Measurements from ENCODE around the gene MTERF4. TPM values are rescaled to one million over a fixed set of nuclear protein-coding genes. Genes with fewer than 3 reads are reported as not detected.

The MTERF4 gene
- total and polyA plus RNA-seq, 10 of the 15 experiments (the other 5 are each of a cell fraction or from before 2014, with no cell fraction given), result 36.7 to 69.1 (median 45.5) TPM

DNA sequence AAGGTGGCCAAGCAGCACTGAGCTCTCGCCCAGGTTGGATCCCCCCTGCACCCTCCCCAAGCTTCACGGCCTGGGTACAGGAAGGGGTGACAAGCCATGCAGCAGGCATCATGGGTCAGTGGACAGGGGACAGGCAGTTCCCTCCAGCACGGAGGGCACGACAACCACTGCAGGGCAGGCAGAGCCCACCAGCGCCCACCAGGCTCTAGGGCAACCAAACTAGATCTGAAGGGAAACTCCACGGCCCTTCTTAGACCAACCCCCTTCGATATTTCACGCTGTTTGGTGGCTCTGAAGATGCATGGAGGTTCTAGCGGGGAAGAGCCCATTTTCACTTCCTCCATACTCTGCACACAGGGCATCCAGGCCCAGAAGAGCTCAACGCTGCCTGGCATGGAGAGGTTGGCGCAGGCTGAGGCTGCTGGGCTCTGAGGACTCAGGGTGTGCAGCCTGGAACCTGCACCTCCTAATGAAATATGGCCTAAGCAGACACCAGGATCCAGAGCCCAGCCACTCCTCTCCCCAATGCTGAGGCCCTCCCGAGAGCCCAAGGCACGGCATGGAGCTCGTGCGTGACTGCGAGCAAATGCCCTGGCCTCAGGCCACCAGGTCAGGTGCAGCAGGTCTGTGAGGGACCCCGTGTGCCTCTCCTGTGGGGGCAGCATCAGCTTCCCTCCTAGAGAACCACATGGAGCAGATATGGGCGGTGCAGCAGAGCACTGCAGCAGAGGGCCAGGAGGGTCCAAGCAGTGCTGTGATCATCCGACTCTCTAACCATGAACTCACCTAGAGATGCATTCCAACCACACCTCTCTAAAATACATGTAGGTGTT lies 8.7 kb upstream of the MTERF4 start:
- H3K4me3 ChIP-seq, result peak overlapping the region; percentile 11; the same call in 1 of the 2 replicates
- peak overlapping the region; percentile 82 for H3K27ac ChIP-seq (ENCODE audit: control insufficient read depth, insufficient read depth)
- no peaks in the 10 kb centered on the region for H3K27me3 ChIP-seq (replicated peaks in 1 of 2; ENCODE audit: control insufficient read depth in 2 of 2, insufficient read depth in 2 of 2, low read length in 1 of 2)
- BruUV-seq (replicated peaks), result no TSS peak
- H3K4me2 ChIP-seq (ENCODE audit: control insufficient read depth, insufficient read depth), result peak overlapping the region; percentile 90
- CTCF ChIA-PET, result interaction anchor here (1.1 to 2.0 kb wide), 6 partner anchors 10 to 39 kb away, joined by 3 to 10 read pairs (median 6); partner anchors contain the start of genes PASK and PPP1R7
- under 1% methylated on average over 19 of the region's 19 CpGs for WGBS (ENCODE audit: insufficient coverage, insufficient replicate concordance, low lambda C conversion rate, missing lambda C conversion rate)
- peaks cover 10 to 15% of the 10 kb centered on the region in 2 experiments; a peak in 3 of 4 replicates for H3K36me3 ChIP-seq (ENCODE audit: control insufficient read depth in 2 of 2, insufficient read depth in 2 of 2, low read length in 1 of 2)
- RAD21 ChIA-PET (ENCODE audit: unreplicated experiment), result interaction anchor here (0.6 to 4.9 kb wide), 11 partner anchors 10 to 207 kb away, joined by 3 to 43 read pairs (median 3); partner anchors contain the start of genes MTERF4, PASK and PPP1R7
- intact Hi-C loops (cut with micrococcal nuclease; ENCODE audit: unreplicated experiment) (loop anchor here (1.0 kb wide), 1 partner anchor 16 kb away; no protein-coding TSS in a partner anchor), in situ Hi-C loops (cut with MboI) (no loop called here)
- H3K79me2 ChIP-seq (ENCODE audit: control insufficient read depth, insufficient read depth, low read length), result peaks cover 30% of the 10 kb centered on the region
- ATAC-seq (peak; percentile 79), DNase-seq (ENCODE audit: low read depth, low spot score) (no peak), FAIRE-seq (peak; percentile 70)
- POLR2A ChIA-PET, result interaction anchor here (0.8 to 5.2 kb wide), 7 partner anchors 10 to 23 kb away, joined by 3 to 54 read pairs (median 4); partner anchors contain the start of gene MTERF4
- H2AFZ ChIP-seq (ENCODE audit: control insufficient read depth, low read depth, low read length), result peak overlapping the region; percentile 69
- H3K9ac ChIP-seq (ENCODE audit: control insufficient read depth, insufficient read depth, low read length), result peak overlapping the region; percentile 56
- peaks cover 33% of the 10 kb centered on the region for H3K4me1 ChIP-seq (ENCODE audit: control insufficient read depth, insufficient read depth, low read length)
- no peaks in the 10 kb centered on the region for H4K20me1 ChIP-seq (ENCODE audit: control insufficient read depth, insufficient read depth)
- no peaks in the 10 kb centered on the region for H3K9me3 ChIP-seq (replicated peaks; ENCODE audit: control insufficient read depth, insufficient read depth, low read length)
- SMC1A ChIA-PET (ENCODE audit: uncharacterized antibody, unreplicated experiment), result interaction anchor here (0.6 to 6.5 kb wide), 9 partner anchors 9 to 730 kb away, joined by 3 to 53 read pairs (median 6); partner anchors contain the start of genes MTERF4, PASK and PPP1R7
- TF ChIP-seq CREB1 (IDR thresholded peaks at IDR 0.05; ENCODE audit: low read depth) (no peak), ZBED1 (IDR thresholded peaks at IDR 0.05; ENCODE audit: borderline replicate concordance) (no peak), RAD51 (IDR thresholded peaks at IDR 0.05) (no peak), POLR2A (IDR thresholded peaks at IDR 0.05; ENCODE audit: low read depth, low read length) (peak; percentile 63), NR2C2 (IDR thresholded peaks at IDR 0.05; ENCODE audit: borderline replicate concordance, control insufficient read depth, insufficient read length, low read depth) (no peak), EED (IDR thresholded peaks at IDR 0.05; ENCODE audit: low read depth) (no peak), RUNX3 (IDR thresholded peaks at IDR 0.05; ENCODE audit: low read length) (0 out of 2 replicates have a peak, but pooled peaks have one; percentile 5), NBN (IDR thresholded peaks at IDR 0.05) (no peak), NR2F1 (conservative IDR thresholded peaks at IDR 0.05) (no peak), HDGF (IDR thresholded peaks at IDR 0.05) (no peak), RELA (IDR thresholded peaks at IDR 0.05; ENCODE audit: borderline replicate concordance, partially characterized antibody) (no peak), KAT2A (conservative IDR thresholded peaks at IDR 0.05; ENCODE audit: control insufficient read depth, low read depth, low read length) (no peak), NFYA (IDR thresholded peaks at IDR 0.05; ENCODE audit: borderline replicate concordance, low read depth, low read length) (no peak), IRF4 (IDR thresholded peaks at IDR 0.05; ENCODE audit: low read depth, low read length) (no peak), NFIC (IDR thresholded peaks at IDR 0.05; ENCODE audit: low read depth, low read length) (no peak), ASH2L (IDR thresholded peaks at IDR 0.05; ENCODE audit: borderline replicate concordance, low read depth) (no peak), RB1 (IDR thresholded peaks at IDR 0.05; ENCODE audit: borderline replicate concordance) (no peak), SMC3 (IDR thresholded peaks at IDR 0.05; ENCODE audit: borderline replicate concordance, low read length) (no peak), RBBP5 (conservative IDR thresholded peaks at IDR 0.05) (no peak), KDM1A (IDR thresholded peaks at IDR 0.05; ENCODE audit: borderline replicate concordance) (no peak)
- TF ChIP-seq, protein P1, sequence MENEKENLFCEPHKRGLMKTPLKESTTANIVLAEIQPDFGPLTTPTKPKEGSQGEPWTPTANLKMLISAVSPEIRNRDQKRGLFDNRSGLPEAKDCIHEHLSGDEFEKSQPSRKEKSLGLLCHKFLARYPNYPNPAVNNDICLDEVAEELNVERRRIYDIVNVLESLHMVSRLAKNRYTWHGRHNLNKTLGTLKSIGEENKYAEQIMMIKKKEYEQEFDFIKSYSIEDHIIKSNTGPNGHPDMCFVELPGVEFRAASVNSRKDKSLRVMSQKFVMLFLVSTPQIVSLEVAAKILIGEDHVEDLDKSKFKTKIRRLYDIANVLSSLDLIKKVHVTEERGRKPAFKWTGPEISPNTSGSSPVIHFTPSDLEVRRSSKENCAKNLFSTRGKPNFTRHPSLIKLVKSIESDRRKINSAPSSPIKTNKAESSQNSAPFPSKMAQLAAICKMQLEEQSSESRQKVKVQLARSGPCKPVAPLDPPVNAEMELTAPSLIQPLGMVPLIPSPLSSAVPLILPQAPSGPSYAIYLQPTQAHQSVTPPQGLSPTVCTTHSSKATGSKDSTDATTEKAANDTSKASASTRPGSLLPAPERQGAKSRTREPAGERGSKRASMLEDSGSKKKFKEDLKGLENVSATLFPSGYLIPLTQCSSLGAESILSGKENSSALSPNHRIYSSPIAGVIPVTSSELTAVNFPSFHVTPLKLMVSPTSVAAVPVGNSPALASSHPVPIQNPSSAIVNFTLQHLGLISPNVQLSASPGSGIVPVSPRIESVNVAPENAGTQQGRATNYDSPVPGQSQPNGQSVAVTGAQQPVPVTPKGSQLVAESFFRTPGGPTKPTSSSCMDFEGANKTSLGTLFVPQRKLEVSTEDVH (IDR thresholded peaks at IDR 0.05; ENCODE audit: low read depth, partially characterized antibody), result no peak
- TF ChIP-seq, protein P2, sequence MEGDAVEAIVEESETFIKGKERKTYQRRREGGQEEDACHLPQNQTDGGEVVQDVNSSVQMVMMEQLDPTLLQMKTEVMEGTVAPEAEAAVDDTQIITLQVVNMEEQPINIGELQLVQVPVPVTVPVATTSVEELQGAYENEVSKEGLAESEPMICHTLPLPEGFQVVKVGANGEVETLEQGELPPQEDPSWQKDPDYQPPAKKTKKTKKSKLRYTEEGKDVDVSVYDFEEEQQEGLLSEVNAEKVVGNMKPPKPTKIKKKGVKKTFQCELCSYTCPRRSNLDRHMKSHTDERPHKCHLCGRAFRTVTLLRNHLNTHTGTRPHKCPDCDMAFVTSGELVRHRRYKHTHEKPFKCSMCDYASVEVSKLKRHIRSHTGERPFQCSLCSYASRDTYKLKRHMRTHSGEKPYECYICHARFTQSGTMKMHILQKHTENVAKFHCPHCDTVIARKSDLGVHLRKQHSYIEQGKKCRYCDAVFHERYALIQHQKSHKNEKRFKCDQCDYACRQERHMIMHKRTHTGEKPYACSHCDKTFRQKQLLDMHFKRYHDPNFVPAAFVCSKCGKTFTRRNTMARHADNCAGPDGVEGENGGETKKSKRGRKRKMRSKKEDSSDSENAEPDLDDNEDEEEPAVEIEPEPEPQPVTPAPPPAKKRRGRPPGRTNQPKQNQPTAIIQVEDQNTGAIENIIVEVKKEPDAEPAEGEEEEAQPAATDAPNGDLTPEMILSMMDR (IDR thresholded peaks at IDR 0.05 in 2 of 3, conservative IDR thresholded peaks at IDR 0.05 in 1 of 3; ENCODE audit: control insufficient read depth in 2 of 3, extremely low read depth in 1 of 3, insufficient read depth in 1 of 3, low read depth in 3 of 3, low read length in 3 of 3), result no peak
